Activated CD8-positive, alpha-beta T cell treated with anti-CD3 and anti-CD28 coated beads, Interleukin-2, amount 10 ng/mL, durations not matched to agents 7 days and 5 days (primary cell): ENCODE results near the gene TP53I13. TPM values are rescaled to one million over a fixed set of nuclear protein-coding genes. Genes with fewer than 3 reads are reported as not detected.

Experiments
- ATAC-seq: fragments of 150-1000 bp; cut with Tn5 transposase; one replicate; pipeline ENCODE4 v1.10.0; 2021; ENCODE audit warnings: moderate library complexity
- CTCF ChIA-PET: fragments of 350-600 bp; sonication (Branson Sonifier 250); formaldehyde crosslinking; loops from one replicate; lab custom pipeline; 2021; ENCODE audit warnings: antibody characterized with exemption; lab: Charles Lee
- POLR2A ChIA-PET: fragments of 350-600 bp; sonication (Branson Sonifier 250); formaldehyde crosslinking; loops from one replicate; lab custom pipeline; 2021; ENCODE audit warnings: antibody characterized with exemption; lab: Charles Lee
- DNase-seq: peaks from one replicate; pipeline ENCODE4 v3.0.0-alpha.2; 2020
- H3K27ac Mint-ChIP-seq: one replicate; pipeline ENCODE4 v1.8.0; 2021; ENCODE audit warnings: mild to moderate bottlenecking, mixed read lengths
- H3K27me3 Mint-ChIP-seq: one replicate; pipeline ENCODE4 v1.8.0; 2021; ENCODE audit warnings: low read depth, mixed read lengths
- H3K36me3 Mint-ChIP-seq: one replicate; pipeline ENCODE4 v1.8.0; 2021; ENCODE audit warnings: low read depth, mixed read lengths
- H3K4me1 Mint-ChIP-seq: one replicate; pipeline ENCODE4 v1.8.0; 2021; ENCODE audit warnings: low read depth, mixed read lengths
- H3K4me3 Mint-ChIP-seq: one replicate; pipeline ENCODE4 v1.8.0; 2021; ENCODE audit warnings: mild to moderate bottlenecking, mixed read lengths
- H3K9me3 Mint-ChIP-seq: one replicate; pipeline ENCODE4 v1.8.0; 2022; ENCODE audit warnings: mixed read lengths; ENCODE audit not compliant: insufficient read depth
- total RNA-seq, 2 experiments: library from RNA; stranded (reverse); gene quantifications; one replicate each; pipeline ENCODE4 v1.2.3, GENCODE V29; 2021

TP53I13 gene
- total RNA-seq, 2 experiments from 2014 or later: 96.7 to 97.9 TPM

DNA sequence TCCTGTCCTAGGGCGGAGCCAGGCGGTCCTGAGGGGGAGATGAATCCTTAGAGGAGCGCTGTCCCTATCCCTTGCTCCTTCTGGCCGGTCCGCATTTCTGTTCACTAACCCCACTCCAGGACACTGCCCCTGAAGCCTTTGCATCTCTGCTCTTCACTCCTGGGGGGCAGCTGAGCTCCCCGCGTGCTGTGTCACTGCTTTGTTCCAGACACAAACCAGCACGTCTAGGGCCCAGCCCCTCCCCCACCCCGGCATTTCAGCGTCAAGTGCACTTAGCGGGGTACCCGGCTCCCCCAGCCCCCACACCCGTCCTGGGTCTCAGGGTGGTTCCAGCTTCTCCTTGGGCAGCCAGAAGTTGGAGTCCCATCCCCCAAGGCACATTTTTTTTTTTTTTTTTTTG is 45.4 kb downstream of the TP53I13 start:
- no peaks in the 10 kb centered on the region for H3K9me3 Mint-ChIP-seq
- no peaks in the 10 kb centered on the region for H3K36me3 Mint-ChIP-seq
- peaks cover 46% of the 10 kb centered on the region for H3K4me1 Mint-ChIP-seq
- no peak for ATAC-seq
- CTCF ChIA-PET: interaction anchor here (1.0 to 7.7 kb wide), 17 partner anchors 9 to 317 kb away, joined by 3 to 110 read pairs (median 6); partner anchors contain the start of genes ABHD15, ANKRD13B, CORO6 and TP53I13
- H3K27me3 Mint-ChIP-seq: no peaks in the 10 kb centered on the region
- peak overlapping the region; percentile 49 for H3K27ac Mint-ChIP-seq
- POLR2A ChIA-PET: no interaction called here
- DNase-seq: no peak
- H3K4me3 Mint-ChIP-seq: peak overlapping the region; percentile 68

GRCh38 chr17:29614349-29615047 is 46.0 kb downstream of the TP53I13 start:
- Mint-ChIP-seq H3K4me3 (peak overlapping the region; percentile 81), H3K27me3 (no peaks in the 10 kb centered on the region), H3K27ac (peak overlapping the region; percentile 97), H3K9me3 (no peaks in the 10 kb centered on the region), H3K4me1 (peaks cover 53% of the 10 kb centered on the region), H3K36me3 (no peaks in the 10 kb centered on the region)
- CTCF ChIA-PET: interaction anchor here (0.8 to 7.7 kb wide), 19 partner anchors 8 to 479 kb away, joined by 3 to 110 read pairs (median 9); partner anchors contain the start of genes ABHD15, ANKRD13B, CORO6 and TP53I13
- no peak for DNase-seq
- POLR2A ChIA-PET: interaction anchor here (0.9 to 4.6 kb wide), 6 partner anchors 17 to 46 kb away, joined by 3 to 26 read pairs (median 9); partner anchors contain the start of genes ABHD15 and TP53I13
- no peak for ATAC-seq

- DNase-seq (peak; percentile 94), ATAC-seq (peak; percentile 50)
- ChIA-PET POLR2A (interaction anchor here (0.9 to 4.6 kb wide), 8 partner anchors 18 to 225 kb away, joined by 3 to 26 read pairs (median 4); partner anchors contain the start of genes ABHD15, TAOK1 and TP53I13), CTCF (interaction anchor here (0.8 to 7.7 kb wide), 16 partner anchors 8 to 478 kb away, joined by 3 to 110 read pairs (median 21); partner anchors contain the start of genes ABHD15, ANKRD13B, CORO6 and SSH2)
- H3K4me3 Mint-ChIP-seq: peak overlapping the region; percentile 81
- H3K4me1 Mint-ChIP-seq: peaks cover 56% of the 10 kb centered on the region
- H3K27me3 Mint-ChIP-seq: no peaks in the 10 kb centered on the region
- peak overlapping the region; percentile 97 for H3K27ac Mint-ChIP-seq
- no peaks in the 10 kb centered on the region for H3K9me3 Mint-ChIP-seq
- H3K36me3 Mint-ChIP-seq: no peaks in the 10 kb centered on the region
These were observed 46.5 kb downstream of the TP53I13 start for GRCh38 chr17:29615048-29615385.

- Mint-ChIP-seq H3K4me1 (peaks cover 56% of the 10 kb centered on the region), H3K9me3 (no peaks in the 10 kb centered on the region), H3K36me3 (no peaks in the 10 kb centered on the region), H3K27me3 (no peaks in the 10 kb centered on the region), H3K27ac (peak overlapping the region; percentile 97), H3K4me3 (peak overlapping the region; percentile 81)
- peak; percentile 63 for ATAC-seq
- ChIA-PET CTCF (interaction anchor here (0.8 to 7.7 kb wide), 21 partner anchors 7 to 477 kb away, joined by 3 to 110 read pairs (median 12); partner anchors contain the start of genes ABHD15, ANKRD13B, CORO6 and SSH2), POLR2A (interaction anchor here (0.9 to 4.6 kb wide), 10 partner anchors 18 to 321 kb away, joined by 3 to 26 read pairs (median 6); partner anchors contain the start of genes ABHD15, SSH2, TAOK1 and TP53I13)
- peak; percentile 89 for DNase-seq
These were observed 47.2 kb downstream of the TP53I13 start for GRCh38 chr17:29615492-29616299.

DNA sequence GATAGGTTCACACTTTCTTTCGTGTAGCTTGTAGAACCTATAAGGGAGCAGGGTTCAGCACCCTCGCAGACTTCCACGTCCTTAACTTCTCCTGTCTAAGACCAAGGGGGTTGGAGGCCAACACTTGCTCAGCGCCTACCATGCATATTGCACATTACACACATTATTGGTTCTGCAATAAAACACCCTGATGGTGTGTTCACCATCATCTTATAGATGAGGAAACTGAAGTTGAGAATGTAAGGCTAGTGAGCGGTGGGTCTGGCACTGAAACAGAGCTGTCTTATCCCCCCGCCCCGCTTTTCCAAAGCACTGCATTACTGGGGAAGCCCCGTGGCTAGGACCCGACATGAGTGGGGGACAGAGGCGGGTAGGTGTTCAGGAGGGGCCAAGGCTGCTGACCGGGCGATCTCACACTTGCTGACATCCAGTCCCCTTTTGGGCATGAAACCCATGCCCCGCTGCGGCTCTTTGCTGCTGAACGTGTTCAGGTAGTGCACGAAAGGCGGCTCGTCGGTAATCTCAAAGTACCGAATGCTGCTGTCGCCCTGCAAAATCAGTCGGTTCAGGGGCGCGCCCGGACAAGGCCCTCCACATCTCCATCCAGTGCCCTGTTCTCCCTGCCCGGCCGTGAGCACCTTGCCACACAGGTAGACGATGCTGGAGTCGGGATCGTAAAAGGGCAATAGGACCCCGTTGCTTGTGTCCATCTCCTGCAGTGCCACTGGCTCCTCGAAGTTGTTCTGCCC is 48.0 kb downstream of the TP53I13 start:
- ChIA-PET POLR2A (interaction anchor here (0.6 to 4.6 kb wide), 18 partner anchors 9 to 975 kb away, joined by 3 to 26 read pairs (median 5); partner anchors contain the start of genes ABHD15, ANKRD13B, SSH2 and TP53I13), CTCF (interaction anchor here (0.6 to 7.7 kb wide), 43 partner anchors 10 to 501 kb away, joined by 3 to 110 read pairs (median 9); partner anchors contain the start of genes ABHD15, ANKRD13B, SSH2 and TP53I13)
- Mint-ChIP-seq H3K4me3 (peak overlapping the region; percentile 81), H3K27ac (peak overlapping the region; percentile 97), H3K27me3 (no peaks in the 10 kb centered on the region), H3K36me3 (no peaks in the 10 kb centered on the region), H3K4me1 (peaks cover 59% of the 10 kb centered on the region), H3K9me3 (no peaks in the 10 kb centered on the region)
- DNase-seq: no peak
- ATAC-seq: no peak

DNA sequence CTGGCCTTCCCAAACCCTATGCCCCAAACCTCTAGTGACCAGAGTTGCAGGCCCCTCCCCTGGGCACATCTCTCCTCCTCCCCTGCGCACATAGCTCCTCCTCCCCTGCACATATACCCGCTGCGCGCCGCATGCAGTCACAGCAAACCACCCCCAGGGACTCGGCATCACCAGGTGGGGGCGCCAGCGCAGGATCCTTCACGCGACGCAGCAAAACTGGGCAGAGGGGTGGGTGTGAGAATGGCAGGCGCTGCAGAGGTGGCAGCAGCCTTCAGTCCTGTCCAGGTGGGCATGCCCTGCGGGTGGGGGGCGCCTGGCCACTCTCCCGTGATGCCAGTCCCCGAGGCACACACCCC is 48.6 kb downstream of the TP53I13 start:
- Mint-ChIP-seq H3K9me3 (no peaks in the 10 kb centered on the region), H3K36me3 (no peaks in the 10 kb centered on the region), H3K27me3 (peaks cover 3% of the 10 kb centered on the region), H3K27ac (peak overlapping the region; percentile 94), H3K4me1 (peaks cover 64% of the 10 kb centered on the region), H3K4me3 (peak overlapping the region; percentile 81)
- peak; percentile 95 for DNase-seq
- ATAC-seq: peak; percentile 65
- CTCF ChIA-PET: interaction anchor here (0.6 to 7.7 kb wide), 52 partner anchors 8 to 500 kb away, joined by 3 to 110 read pairs (median 8); partner anchors contain the start of genes ABHD15, ANKRD13B, SSH2 and TP53I13
- POLR2A ChIA-PET: interaction anchor here (0.6 to 4.6 kb wide), 21 partner anchors 8 to 974 kb away, joined by 3 to 26 read pairs (median 5); partner anchors contain the start of genes ABHD15, ANKRD13B, SSH2 and TP53I13

- DNase-seq (peak; percentile 93), ATAC-seq (peak; percentile 43)
- H3K4me1 Mint-ChIP-seq: peaks cover 67% of the 10 kb centered on the region
- ChIA-PET POLR2A (interaction anchor here (0.6 to 4.6 kb wide), 19 partner anchors 10 to 764 kb away, joined by 3 to 26 read pairs (median 5); partner anchors contain the start of genes ABHD15, ANKRD13B, SSH2 and TP53I13), CTCF (interaction anchor here (0.6 to 7.7 kb wide), 59 partner anchors 9 to 500 kb away, joined by 3 to 110 read pairs (median 6); partner anchors contain the start of genes ABHD15, ANKRD13B, SSH2 and TP53I13)
- peak overlapping the region; percentile 94 for H3K27ac Mint-ChIP-seq
- H3K4me3 Mint-ChIP-seq: peak overlapping the region; percentile 81
- no peaks in the 10 kb centered on the region for H3K9me3 Mint-ChIP-seq
- no peaks in the 10 kb centered on the region for H3K36me3 Mint-ChIP-seq
- peaks cover 3% of the 10 kb centered on the region for H3K27me3 Mint-ChIP-seq
These were observed 49.2 kb downstream of the TP53I13 start for GRCh38 chr17:29617481-29618271.

DNA sequence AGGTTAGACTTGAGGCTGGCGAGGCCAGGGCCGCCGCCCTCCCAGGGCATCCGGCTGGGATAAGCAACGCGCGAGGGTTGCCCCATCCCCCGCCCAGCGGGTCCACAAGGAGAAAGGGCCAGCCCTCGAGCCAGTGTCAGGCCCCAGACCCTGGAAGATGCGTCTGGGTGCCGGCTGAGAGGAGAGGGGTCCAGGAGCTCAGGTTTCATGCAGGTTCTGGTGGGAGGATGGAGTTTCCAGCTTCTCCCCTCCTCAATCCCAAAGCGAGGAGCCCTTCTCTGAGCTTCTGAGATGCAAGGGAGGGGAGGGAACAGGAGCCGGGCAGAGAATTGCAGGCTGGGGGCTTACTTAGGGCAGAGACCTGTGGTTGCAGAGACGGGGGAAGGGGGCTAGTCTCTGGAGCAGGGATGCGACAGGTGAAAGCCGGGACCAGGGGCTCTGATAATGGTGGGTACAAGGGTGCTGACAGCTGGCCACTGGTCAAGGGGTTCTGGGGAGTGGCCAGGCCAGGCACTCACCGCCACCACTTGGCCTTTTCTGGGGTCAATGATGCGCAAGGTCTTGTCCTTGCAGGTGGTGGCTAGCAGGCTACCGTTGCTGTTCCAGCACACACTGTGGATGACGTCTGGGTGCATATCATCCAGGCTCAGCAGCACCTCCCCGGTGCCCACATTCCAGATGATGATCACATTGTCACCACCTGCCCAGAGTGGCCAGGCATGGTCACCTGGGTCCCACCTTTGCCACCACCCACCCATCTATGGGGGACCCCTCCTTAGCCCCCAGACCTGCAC is 50.0 kb downstream of the TP53I13 start:
- POLR2A ChIA-PET: interaction anchor here (0.6 to 4.6 kb wide), 13 partner anchors 9 to 763 kb away, joined by 3 to 26 read pairs (median 5); partner anchors contain the start of genes ABHD15, ANKRD13B, SSH2 and TP53I13
- DNase-seq (no peak), ATAC-seq (no peak)
- H3K9me3 Mint-ChIP-seq: no peaks in the 10 kb centered on the region
- CTCF ChIA-PET: interaction anchor here (0.8 to 7.7 kb wide), 37 partner anchors 8 to 486 kb away, joined by 3 to 110 read pairs (median 9); partner anchors contain the start of genes ABHD15, ANKRD13B, SSH2 and TP53I13
- H3K4me1 Mint-ChIP-seq: peaks cover 74% of the 10 kb centered on the region
- peak overlapping the region; percentile 81 for H3K4me3 Mint-ChIP-seq
- H3K36me3 Mint-ChIP-seq: no peaks in the 10 kb centered on the region
- no peak overlapping the region for H3K27ac Mint-ChIP-seq
- peaks cover 3% of the 10 kb centered on the region for H3K27me3 Mint-ChIP-seq

DNA sequence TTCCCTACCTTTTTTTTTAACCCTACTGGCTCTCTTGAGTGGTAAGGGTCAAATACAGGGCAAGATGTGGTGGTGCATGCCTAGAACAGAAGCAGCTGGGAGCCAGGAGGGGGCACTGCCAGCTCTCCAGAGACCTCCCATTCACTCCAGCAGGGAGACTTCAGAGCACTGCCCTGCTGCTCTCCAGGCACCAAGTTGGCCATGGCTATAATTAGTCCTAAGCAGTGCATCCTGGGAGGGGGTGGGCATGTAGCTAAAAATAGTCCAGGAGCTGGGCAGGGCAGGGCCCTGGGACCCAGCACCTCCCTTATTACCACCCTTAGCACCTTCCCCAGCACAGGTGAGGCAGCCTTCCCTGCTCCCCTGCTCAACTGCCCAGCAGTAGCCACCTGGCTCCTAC is 50.8 kb downstream of the TP53I13 start:
- peaks cover 3% of the 10 kb centered on the region for H3K27me3 Mint-ChIP-seq
- H3K27ac Mint-ChIP-seq: no peak overlapping the region
- POLR2A ChIA-PET: interaction anchor here (3.3 kb wide), 1 partner anchor 312 kb away, joined by 20 read pairs; the partner anchor contains the start of gene SSH2
- no peaks in the 10 kb centered on the region for H3K36me3 Mint-ChIP-seq
- ATAC-seq (no peak), DNase-seq (no peak)
- H3K4me3 Mint-ChIP-seq: no peak overlapping the region
- CTCF ChIA-PET: interaction anchor here (0.9 to 7.7 kb wide), 7 partner anchors 22 to 474 kb away, joined by 5 to 110 read pairs (median 33); partner anchors contain the start of genes ABHD15 and TP53I13
- H3K9me3 Mint-ChIP-seq: no peaks in the 10 kb centered on the region
- H3K4me1 Mint-ChIP-seq: peaks cover 74% of the 10 kb centered on the region
